Inferior parietal cortex (tissue), 1 donor: ENCODE measurements around the gene GRM7.

ENCODE experiments used
- DNase-seq: peaks from one replicate; pipeline ENCODE4 v3.0.0-alpha.2; 2016; ENCODE audit errors: extremely low spot score

The GRM7 gene

DNA sequence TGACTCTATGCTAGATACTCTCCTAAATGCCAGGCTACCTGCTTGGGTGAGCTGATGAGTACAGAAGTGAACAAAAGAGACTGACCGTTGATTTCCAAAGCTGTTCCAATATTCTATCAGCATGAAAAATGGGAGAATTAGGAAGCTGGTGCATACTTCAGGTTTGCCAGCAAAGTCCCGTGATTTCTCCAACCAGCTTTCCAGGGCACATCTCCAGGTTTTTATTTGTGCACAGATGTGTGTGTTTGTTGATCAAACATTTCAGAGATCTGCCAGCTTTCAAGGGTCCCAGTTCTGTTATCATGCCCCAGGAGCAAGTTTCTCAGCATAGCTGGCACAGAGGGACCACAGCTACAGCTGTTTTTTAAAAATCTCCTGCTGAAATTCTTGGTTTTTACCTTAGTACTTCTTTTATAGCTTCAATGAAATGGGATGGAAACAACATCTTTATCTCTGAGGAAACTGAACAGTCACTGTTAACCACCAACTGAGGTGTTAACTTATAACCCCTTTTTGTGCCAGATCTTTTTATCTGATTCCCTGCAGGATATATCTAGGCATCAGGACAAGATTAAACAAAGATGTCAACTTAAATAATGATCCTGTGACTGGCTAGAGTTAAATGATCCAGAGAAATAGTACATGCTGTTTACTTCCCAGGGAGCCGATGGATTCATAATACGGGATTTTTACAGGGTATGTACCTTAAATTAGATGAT, 380.8 kb downstream of the GRM7 start:
- no peak for DNase-seq

DNA sequence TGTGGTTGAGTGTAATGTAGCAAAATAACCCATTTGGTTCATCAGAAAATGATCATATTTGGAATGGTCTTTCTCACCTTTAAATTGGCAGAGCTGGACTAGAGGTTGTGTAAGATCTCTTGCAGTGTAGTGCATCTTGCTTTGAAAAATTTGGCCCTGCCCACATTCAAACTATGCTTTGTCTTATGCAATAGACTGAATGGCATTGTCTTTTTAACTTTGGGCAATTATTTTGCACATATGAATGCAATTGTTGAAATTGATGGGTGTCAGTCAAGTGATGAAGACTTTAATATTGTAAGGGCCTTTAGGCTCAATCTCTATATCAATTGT, 381.4 kb downstream of the GRM7 start:
- DNase-seq: no peak

DNA sequence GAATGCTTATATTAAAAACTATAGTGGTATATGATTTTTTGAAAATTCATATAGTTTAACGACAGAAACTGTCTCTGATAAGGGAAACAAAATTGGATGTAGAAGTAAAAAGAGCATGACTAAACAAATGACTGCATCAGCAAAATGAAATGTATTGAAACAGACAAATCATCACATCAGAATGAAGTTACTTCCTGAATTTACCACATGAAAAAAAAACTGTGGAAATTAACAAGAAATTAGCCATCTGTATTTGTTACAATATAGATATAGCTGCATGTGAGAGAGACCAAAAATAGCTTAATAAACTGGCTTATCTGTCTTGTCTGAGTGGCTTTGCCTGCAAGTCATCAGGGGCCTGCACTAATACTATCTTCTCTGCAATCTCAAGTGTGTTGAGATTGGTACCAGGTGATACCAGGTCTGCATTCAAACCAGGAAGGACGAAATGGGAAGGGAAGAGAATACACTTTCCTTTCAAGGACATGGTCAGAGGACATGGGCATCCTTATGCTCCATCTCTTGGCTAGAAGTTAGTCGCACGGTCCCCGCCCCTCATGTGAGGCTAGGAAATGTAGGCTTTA, 388.7 kb downstream of the GRM7 start:
- DNase-seq: no peak

DNA sequence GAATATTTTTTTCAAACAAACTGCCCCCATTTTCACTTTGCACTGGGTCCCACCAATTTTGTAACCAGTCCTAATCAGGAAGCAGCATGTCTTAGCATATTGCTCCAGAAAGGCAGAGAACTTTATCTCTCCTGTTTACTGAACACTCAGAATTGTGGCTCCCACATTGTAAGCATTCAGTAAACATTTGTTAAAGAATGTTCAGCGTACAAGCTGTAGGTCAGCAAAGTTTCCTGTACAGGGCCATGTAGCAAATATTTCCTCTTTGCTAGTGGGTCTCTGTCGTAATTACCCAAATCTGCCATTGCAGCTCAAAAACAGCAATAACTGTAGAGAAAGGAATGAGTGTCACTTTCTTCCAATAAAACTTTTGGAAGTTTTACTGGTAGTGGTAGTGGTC, 393.3 kb downstream of the GRM7 start:
- no peak for DNase-seq

DNA sequence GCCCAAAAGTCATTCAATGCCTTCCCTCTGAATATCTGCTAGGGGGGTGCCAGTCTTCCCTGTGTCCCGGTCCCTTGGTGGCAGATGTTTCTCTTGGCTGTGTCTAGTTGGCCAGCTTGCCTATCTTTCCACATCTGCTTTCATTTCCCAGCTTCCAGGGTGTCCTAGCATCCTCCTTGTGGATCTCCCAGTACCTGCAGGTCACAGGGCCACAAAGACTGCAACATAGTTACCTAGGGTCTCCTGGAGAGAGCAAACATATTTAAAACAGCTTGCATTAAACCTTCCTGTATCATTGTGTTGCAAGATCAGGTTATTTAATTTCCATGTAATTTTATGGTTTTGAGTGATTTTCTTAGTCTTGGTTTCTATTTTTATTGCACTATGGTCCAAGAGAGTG, 400.1 kb downstream of the GRM7 start:
- no peak for DNase-seq

DNA sequence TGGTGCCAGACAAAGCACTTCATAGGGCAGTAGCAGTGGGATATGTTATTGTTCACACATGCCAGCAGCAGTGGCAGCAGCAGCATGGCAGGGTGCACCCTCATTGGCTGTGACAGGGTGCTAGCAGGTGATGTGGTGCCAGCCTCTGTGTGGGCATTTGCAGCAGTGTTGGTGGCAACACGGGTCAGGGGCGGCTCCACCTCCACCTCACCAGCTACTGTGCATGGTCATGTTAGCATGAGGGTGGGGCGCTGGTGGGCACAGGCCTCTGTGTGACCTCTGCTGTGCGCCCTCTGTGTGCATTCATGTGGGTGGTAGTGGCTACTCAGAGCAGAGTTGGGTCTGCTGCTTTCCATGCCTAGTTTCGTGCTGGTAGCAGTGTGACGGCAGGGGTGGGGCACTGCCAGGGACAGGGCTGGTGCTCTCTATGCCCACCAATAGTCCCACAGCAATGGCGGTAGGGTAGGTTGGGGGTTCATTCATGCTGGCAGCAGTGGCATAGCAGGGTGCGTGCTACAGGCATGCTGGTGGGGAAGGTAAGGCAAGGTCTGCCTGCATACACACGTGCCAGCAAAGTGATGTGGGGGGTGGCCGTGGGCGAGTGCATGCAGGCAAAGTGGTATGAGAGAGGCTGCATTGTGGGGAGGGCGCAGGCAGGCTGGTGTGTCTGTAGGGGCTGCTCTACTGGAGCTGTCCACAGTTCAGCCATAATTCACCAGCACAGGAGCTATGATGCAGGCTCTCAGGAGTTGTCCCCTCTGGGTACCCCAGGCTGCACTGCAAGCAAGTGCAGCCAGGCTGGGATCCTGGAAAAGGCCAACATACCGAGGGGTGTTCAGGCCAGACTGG, 402.7 kb downstream of the GRM7 start:
- DNase-seq: no peak

DNA sequence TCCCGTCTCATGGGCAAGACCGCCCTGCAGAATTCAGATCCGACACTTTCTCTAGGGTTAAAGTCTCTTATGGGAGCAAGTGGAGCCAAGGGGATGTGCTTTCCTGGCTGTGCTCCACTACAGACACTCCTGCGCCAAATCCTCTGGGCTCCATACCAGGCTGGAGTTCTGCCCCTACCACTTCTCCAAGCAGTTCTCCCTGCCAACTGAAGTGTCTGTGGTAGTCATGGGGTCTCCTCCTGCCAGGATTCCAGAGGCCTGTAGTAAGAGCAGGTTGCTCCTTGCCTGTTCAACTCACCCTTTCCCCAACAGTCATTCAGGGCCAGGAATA, 403.2 kb downstream of the GRM7 start:
- DNase-seq: no peak

DNA sequence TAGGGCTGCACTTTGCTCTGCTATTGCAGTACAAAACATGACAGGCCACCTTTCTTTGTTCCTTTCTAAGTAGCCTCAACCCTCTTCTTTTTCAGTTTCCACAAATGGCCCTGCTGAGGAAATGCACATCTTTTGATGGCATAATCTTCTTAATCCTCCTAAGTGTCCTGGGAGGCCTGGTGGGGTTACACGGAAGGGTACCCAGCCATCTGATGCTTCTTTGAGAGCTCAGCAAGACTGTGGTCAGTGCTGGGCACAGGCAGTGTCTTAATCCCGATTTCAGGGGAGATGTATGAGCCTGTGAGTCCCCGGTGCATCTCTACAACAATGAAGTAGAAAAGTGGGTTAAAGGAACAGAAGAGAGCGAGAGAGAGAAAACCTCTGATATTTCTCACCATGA, 404.8 kb downstream of the GRM7 start:
- no peak for DNase-seq

DNA sequence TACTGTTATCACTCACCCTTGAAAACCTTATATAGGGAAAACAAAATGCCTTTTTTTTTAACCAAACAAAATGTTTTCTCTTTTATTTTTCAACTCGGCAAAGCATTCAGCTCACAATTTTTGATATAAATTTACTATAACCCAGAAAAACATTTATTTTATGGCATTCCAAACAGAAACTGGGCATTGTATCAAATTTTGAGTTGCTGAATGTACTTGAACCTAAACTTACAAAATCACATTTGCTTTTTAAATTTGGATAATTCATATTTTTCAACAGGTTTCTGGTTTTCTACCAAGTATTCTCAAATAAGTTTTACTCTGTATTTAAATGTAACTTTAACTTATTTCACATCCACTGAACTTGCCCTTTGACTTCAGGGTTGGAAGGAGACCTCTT, 405.6 kb downstream of the GRM7 start:
- DNase-seq: no peak

DNA sequence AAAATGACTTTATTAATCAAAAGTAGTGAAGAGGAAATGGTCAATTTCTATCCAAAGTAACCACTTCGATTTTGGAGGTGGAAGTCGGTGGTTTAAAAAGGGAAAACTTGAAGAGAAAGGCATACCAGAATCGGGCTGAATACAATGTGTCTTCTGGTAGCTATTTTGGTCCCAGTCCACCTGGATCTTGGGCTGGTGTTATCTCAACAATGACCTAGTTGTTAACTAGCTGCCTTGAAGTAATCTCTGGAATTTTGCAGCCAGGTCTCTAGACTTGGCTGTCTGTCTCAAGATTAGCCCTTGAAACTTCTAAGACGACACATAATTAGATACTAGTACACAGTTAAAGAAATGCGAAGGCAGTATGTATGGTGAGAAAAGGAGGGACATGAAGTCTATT, 409.8 kb downstream of the GRM7 start:
- DNase-seq: no peak

DNA sequence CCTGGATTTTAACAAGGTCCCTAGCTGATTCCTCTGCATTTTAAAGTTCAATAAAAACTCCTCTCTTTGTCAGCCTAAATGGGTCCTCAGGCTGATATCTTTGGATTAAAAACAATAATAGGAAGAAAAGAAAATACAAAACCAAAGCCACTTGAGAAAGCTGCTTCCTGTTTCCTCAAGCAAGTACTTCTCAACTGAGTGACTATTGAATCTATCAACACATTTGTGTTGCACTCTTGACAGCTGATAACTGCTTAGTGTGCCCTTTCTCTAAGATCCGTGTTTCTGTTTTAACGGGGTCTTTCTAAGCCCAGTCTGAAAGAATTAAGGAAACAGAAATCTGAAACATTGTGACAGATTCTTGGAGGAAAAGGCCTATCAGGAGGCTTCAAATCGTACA, 410.7 kb downstream of the GRM7 start:
- DNase-seq: no peak

DNA sequence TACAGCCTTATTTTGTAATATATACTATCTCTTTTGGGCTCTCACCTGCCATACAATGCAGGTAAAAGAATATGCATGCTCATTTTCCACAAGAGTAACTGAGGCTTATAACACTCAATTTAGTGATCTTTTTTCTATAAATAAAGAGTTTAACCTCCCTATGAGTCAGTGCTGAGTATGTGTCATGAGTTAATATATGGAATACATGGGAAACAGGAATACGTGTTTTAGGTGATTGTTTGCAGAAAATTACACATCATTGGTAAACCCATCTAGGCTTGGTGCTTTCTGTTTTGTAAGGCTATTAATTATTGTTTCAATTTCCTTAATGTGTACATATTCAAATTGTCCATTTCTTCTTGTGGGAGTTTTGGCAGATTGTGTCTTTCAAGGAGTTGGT, 411.3 kb downstream of the GRM7 start:
- no peak for DNase-seq

DNA sequence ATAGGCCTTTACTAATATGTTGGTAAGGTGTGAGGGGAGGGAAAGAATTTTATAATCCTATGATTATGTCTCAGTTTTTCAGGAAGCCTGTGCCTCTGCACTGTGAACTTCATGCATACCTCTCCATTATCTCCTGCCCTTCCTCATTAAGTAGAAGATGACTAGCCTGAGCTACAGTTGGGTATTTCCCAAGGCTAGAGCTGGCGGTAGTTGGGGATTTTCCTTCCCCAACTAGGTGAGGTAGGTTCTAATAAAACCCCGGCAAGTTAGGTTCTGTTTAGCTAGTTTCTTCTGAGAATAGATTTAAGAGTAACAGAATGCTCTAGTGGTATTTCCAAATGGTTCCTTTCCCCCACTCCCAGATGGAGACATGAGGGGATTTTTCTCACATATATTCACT, 414.5 kb downstream of the GRM7 start:
- DNase-seq: no peak

DNA sequence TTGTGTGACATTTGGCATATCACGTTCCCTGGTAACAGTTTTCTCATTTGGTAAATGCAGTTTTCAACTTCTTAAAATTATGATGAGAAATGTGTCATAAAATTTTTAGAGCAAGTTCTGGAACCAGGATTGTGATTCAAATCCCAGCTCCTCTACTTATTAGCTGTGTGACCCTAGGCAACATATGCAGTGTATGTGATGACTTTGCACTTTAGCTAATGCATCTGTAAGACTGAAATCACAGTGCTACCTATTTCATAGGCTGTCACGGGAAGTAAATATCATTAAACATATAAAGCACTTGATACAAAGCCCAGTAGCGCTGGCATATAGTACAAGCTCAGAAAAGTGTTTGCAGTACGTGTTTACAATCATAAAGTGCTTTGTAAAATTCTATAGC, 419.4 kb downstream of the GRM7 start:
- no peak for DNase-seq

DNA sequence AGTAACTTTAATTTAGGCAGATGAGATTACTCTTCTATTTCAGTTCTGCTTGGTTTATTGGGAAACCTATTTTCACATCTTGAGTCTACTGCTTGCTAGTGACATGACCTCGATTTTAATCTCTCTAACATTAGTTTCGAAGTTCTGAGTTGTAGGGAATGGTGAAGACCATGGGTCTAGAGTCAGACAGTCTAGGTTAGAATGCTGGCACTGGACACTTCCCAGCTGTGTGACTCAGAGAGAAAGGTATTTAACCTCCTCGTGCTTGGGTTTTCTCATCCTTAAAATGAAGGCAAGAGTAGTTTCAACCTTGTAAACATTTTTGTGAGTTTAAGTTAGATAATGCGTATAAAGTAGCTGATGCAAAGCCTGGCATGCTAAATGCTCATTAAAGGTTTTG, 422.1 kb downstream of the GRM7 start:
- DNase-seq: no peak

DNA sequence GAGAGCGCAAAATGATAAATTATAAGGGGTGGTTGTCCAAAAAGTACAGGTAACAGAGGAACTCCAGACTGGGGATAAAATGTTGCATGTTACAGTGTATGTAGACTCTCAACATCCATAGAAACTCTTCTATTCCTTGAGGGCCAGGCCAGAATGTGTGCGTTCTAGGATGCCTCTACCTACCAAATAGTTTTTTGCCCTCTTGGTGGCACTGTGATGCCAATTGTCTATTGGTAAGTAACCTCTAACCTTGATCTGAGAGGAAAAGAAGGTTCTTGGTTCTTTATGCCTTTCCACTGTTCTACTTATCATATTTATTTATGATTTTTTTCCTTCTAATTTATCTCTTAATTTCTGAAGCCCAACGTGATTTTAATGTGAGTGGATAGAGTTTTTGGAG, 424.6 kb downstream of the GRM7 start:
- DNase-seq: no peak

DNA sequence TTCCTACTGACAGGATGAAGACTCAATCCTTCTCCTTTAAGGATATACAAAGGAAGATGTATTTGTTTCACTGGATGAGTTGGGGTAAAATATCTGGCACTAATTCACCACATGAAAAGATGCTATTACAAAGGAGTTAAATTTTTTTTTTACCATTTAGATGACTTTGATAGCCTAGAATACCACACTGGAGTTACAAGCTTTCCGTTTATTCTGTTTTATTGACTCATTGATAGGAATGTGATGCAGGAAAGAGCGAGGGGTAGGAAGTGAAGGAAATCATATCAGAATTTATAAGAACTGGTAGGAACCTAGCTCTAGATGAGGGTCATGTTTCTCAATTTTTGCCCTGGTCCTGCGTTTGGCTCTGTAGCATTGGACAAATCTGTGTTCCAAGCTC, 427.2 kb downstream of the GRM7 start:
- no peak for DNase-seq

DNA sequence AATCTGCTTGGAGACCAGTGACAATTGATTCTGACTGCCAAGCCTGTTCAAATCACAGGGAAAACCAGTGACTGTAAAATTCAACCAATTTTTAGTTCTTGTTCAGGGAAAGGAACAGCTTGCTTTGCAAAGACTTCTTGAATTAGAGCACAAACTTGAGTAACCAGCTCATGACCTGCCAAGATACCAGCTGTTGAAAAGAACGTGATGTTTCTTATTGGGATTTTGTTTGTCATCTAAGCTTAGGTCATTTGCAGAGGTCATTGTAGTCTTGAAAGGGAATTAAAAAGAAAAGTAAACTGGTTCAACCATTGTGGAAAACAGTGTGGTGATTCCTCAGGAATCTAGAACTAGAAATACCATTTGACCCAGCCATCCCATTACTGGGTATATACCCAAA, 428.2 kb downstream of the GRM7 start:
- no peak for DNase-seq

DNA sequence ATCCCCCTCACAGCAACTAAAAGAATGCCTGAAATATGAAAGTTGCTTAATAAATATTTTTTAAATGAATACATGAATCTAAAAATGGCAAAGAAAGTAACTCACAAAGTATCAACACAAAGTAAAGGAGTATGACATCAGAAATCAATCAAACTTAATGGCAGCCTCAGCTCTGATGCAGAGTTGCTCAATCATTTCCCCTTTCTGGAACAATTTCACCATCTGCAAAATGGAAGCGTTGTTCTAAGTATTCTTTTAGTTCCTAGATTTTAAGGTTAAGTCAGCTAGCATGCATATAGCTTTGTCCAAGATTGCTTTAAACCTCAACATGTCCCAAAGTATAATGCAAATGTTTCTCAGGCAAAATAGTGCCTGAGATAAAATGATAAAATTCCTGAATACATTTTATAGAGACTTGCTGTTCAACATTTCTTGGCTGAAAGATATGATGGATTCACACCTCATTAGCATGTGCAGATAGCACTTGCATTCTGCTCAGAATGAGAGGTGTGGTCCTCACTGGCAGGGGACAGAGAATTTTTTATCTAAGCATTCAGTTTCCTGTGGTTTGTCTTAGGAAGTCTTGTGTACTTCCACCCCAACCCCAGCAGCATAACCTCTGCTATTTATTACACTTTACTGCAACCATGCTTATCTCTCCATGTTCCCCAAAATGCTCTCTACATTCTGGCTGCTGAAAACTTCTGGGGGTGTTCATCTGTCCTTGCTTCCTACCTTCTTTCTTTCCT, 429.3 kb downstream of the GRM7 start:
- no peak for DNase-seq

DNA sequence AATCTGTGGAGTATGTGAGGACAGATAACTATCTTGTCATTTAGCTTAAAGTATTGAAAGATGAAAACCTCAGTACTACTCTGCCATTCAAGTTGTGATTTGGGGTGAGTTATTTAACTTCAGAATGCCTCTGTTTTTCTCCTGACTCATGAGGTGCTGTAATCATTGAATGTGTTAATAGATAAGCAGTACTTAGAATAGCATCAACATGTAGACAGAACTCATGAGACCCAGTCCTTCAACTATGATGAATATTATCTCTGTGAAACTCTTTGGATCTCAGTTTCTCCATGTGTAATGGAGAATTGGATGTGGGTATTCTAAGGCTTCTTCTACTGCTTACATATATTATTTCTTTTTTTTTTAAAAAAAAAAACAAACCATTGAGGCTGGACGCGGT, 431.4 kb downstream of the GRM7 start:
- no peak for DNase-seq

DNA sequence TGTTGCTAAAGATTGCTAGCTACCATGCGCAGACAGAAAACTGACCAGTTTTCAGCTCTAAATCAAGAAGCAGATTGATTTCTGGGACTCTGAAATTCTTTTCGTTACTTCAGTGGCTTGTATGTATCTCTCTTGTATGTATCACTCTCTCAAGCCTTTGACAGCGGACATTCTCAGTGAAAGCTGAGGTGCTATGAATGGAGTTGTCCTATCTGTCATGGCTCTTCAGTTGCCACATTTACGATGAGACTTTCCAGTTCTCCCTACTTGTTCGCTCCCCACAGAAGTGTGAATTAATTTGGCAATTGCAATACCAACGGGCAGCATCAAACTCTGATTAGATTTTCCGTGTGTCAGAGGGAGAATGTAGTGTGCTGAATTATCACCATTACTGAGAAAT, 432.4 kb downstream of the GRM7 start:
- DNase-seq: no peak

DNA sequence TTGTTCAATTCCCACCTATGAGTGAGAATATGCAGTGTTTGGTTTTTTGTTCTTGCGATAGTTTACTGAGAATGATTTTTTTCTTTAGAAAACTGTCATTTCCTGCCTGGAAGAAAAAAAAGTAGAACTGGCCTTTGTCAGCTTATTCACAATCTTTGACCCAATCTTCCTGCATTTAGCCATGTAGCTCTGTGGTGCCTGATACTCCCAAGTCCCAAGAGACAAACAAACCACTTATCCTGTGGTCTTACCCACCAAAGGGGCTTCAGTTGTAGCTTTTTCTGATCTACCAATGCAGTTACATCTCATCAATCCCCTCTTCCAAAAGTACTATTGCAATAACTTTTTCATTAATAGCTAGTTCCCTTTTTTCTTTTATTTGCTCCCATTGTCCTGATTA, 444.6 kb downstream of the GRM7 start:
- DNase-seq: no peak

DNA sequence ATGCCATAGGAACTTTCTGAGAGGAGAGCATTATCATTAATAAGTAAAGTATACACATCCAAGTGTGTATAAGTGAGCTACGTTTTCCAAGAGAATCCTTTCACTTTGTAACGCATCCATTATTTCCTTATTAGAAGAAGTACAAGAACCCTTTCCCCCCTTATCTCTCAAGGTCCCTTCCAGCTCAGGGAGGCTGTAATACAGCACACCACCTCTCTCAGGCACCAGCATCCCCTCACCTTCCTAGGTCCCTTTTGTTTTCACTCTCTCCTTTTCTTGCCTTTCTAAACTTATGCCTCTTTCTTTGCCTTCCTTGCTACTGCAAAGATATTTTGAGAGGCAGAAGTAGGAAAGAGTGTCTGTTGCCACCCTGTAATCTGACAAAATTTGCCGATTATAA, 446.0 kb downstream of the GRM7 start:
- DNase-seq: no peak
